ENCODE data around the gene S100A3. TPM values are rescaled to one million over a fixed set of nuclear protein-coding genes. Genes with fewer than 3 reads are reported as not detected.

S100A3 gene
- total RNA-seq, 1 experiment from 2014 or later: 12.0 TPM

DNA sequence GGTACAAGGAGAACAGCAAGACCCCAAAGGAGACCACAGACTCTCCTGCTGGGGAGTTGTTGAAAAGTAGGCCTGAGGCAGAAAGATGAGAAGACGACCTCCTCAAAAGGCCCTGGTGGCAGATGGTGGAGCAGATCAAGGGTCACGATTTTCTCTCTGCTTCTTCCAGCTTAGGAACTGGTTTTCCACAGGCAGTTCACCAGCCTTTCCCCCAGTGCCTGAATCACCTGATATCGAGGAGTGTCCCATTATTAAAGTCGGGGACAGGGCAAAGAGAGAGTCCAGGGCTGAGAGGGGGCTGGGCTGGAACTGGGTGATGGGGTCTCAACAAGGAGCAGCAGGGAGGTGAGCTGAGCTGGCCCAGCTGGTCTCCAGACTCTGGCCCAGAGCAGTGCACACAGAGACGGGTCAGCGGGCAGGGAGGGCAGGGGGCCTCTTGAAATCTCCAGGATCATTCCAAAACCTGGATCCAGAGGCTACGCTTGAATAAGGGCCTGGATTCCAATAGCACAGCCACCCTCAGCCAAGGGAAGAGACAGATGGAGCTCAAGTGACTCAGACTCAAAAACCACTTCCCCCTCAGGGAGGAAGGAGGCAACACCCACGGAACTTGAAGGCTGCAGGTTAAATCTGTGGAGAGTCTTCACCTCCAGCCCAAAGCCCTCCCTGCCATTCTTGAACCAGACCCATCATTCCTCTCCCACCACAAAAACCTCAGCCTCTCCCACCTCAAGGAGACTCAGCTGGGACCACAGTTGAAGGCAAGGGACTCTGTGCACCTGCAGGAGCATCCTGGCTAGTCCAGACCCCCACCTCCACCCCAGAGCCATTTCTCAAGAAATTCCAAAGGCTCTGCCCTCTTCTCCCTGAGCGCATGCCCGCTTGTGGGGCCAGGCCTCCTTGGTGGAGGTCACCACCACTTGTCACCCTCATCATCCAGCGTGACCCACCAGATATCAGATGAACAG is 8.4 kb downstream of the S100A3 start, which contains the start of gene S100A5:
Gene S100A5, minus strand, starts transcription at position 541 of the 968 bp plus-strand sequence. CDS start 743 bp downstream, outside the sequence.
- CTCF ChIA-PET: interaction anchor here (1.3 kb wide), 1 partner anchor 30 kb away, joined by 3 read pairs; no protein-coding TSS in a partner anchor
- H3K9me3 ChIP-seq (ENCODE audit: control insufficient read depth, insufficient read depth, low read depth, low read length): no peaks in the 10 kb centered on the region
- H3K4me3 ChIP-seq (ENCODE audit: low read depth in 2 of 2, low read length in 2 of 2): no peak within 1 kb of the TSS
- no TSS peak for BruUV-seq (replicated peaks)
- no peaks in the 10 kb centered on the region for H3K27me3 ChIP-seq (ENCODE audit: control insufficient read depth, insufficient read depth, low read length)
- peaks cover 90% of the 10 kb centered on the region for H3K4me1 ChIP-seq (ENCODE audit: control insufficient read depth, insufficient read depth, low read length)
- TF ChIP-seq POLR2AphosphoS5 (IDR thresholded peaks at IDR 0.05; ENCODE audit: low read depth, low read length): no peak
- TF ChIP-seq, protein P1, sequence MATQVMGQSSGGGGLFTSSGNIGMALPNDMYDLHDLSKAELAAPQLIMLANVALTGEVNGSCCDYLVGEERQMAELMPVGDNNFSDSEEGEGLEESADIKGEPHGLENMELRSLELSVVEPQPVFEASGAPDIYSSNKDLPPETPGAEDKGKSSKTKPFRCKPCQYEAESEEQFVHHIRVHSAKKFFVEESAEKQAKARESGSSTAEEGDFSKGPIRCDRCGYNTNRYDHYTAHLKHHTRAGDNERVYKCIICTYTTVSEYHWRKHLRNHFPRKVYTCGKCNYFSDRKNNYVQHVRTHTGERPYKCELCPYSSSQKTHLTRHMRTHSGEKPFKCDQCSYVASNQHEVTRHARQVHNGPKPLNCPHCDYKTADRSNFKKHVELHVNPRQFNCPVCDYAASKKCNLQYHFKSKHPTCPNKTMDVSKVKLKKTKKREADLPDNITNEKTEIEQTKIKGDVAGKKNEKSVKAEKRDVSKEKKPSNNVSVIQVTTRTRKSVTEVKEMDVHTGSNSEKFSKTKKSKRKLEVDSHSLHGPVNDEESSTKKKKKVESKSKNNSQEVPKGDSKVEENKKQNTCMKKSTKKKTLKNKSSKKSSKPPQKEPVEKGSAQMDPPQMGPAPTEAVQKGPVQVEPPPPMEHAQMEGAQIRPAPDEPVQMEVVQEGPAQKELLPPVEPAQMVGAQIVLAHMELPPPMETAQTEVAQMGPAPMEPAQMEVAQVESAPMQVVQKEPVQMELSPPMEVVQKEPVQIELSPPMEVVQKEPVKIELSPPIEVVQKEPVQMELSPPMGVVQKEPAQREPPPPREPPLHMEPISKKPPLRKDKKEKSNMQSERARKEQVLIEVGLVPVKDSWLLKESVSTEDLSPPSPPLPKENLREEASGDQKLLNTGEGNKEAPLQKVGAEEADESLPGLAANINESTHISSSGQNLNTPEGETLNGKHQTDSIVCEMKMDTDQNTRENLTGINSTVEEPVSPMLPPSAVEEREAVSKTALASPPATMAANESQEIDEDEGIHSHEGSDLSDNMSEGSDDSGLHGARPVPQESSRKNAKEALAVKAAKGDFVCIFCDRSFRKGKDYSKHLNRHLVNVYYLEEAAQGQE (IDR thresholded peaks at IDR 0.05; ENCODE audit: insufficient read depth in 1 of 2, low read depth in 2 of 2, low read length in 1 of 2): no peak
- TF ChIP-seq, protein P2, sequence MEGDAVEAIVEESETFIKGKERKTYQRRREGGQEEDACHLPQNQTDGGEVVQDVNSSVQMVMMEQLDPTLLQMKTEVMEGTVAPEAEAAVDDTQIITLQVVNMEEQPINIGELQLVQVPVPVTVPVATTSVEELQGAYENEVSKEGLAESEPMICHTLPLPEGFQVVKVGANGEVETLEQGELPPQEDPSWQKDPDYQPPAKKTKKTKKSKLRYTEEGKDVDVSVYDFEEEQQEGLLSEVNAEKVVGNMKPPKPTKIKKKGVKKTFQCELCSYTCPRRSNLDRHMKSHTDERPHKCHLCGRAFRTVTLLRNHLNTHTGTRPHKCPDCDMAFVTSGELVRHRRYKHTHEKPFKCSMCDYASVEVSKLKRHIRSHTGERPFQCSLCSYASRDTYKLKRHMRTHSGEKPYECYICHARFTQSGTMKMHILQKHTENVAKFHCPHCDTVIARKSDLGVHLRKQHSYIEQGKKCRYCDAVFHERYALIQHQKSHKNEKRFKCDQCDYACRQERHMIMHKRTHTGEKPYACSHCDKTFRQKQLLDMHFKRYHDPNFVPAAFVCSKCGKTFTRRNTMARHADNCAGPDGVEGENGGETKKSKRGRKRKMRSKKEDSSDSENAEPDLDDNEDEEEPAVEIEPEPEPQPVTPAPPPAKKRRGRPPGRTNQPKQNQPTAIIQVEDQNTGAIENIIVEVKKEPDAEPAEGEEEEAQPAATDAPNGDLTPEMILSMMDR (IDR thresholded peaks at IDR 0.05): no peak
- no peak for TF ChIP-seq TCF7L2 (IDR thresholded peaks at IDR 0.05; ENCODE audit: low read depth, low read length)
- no peak for TF ChIP-seq SIN3A (IDR thresholded peaks at IDR 0.05; ENCODE audit: borderline replicate concordance, insufficient read depth, low read depth, low read length)
- no peaks in the 10 kb centered on the region for H3K36me3 ChIP-seq (ENCODE audit: control insufficient read depth, insufficient read depth, low read length)
- peak within 1 kb of the TSS; percentile 98 for H3K27ac ChIP-seq (ENCODE audit: low read length)
- in situ Hi-C loops (cut with HindIII; ENCODE audit: low pct_unique_long_range_greater_than_20kb, low sequenced_read_pairs): no loop called here
- ATAC-seq (no peak), DNase-seq (ENCODE audit: low read depth, low spot score) (no peak)
- POLR2A ChIA-PET: interaction anchor here (0.8 kb wide), 1 partner anchor 27 kb away, joined by 3 read pairs; no protein-coding TSS in a partner anchor
- intact Hi-C loops (cut with micrococcal nuclease; ENCODE audit: unreplicated experiment): no loop called here

DNA sequence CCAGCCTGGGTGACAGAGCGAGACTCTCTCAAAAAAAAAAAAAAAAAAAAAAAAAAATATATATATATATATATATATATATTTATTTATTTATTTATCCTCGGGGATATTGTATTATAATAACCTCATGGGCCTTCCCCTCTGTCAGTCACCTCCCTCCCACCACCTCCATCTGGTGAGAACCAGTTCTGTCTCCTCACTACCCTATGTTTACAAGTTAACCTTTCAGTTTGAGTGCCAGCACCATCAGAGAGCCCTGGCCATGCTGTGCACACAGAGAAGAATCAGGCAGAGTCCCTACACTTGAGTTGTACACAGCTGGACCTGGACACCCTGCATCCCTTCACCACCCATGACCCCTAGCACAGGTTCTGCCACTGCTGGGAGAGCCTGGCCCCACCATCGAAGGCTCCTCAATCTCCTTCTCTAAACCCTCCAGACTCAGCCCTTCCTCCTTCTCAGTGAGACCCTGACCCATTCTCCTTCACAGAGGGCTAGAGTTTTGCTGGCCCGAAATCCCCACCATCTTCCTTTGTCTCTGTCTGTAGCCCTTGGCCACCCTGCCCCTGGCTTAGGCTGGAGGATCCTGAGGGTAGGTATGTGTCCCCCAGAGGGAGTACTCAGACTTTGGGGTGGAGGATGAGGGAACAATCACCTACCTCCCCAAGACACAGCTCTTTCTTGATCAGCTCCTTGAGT is 9.5 kb downstream of the S100A3 start:
- H3K4me3 ChIP-seq (ENCODE audit: low read depth in 2 of 2, low read length in 2 of 2): no peak overlapping the region
- in situ Hi-C loops (cut with HindIII; ENCODE audit: low pct_unique_long_range_greater_than_20kb, low sequenced_read_pairs): no loop called here
- BruUV-seq (replicated peaks): no TSS peak
- H3K4me1 ChIP-seq (ENCODE audit: control insufficient read depth, insufficient read depth, low read length): peaks cover 80% of the 10 kb centered on the region
- H3K27me3 ChIP-seq (ENCODE audit: control insufficient read depth, insufficient read depth, low read length): no peaks in the 10 kb centered on the region
- POLR2A ChIA-PET: interaction anchor here (0.6 kb wide), 1 partner anchor 28 kb away, joined by 3 read pairs; no protein-coding TSS in a partner anchor
- H3K9me3 ChIP-seq (ENCODE audit: control insufficient read depth, insufficient read depth, low read depth, low read length): no peaks in the 10 kb centered on the region
- ATAC-seq (no peak), DNase-seq (ENCODE audit: low read depth, low spot score) (no peak)
- peak overlapping the region; percentile 98 for H3K27ac ChIP-seq (ENCODE audit: low read length)
- CTCF ChIA-PET: interaction anchor here (1.3 kb wide), 1 partner anchor 29 kb away, joined by 3 read pairs; no protein-coding TSS in a partner anchor
- H3K36me3 ChIP-seq (ENCODE audit: control insufficient read depth, insufficient read depth, low read length): no peaks in the 10 kb centered on the region; the same call in 1 of the 2 replicates
- intact Hi-C loops (cut with micrococcal nuclease; ENCODE audit: unreplicated experiment): no loop called here
- TF ChIP-seq SIN3A (IDR thresholded peaks at IDR 0.05; ENCODE audit: borderline replicate concordance, insufficient read depth, low read depth, low read length) (no peak), TCF7L2 (IDR thresholded peaks at IDR 0.05; ENCODE audit: low read depth, low read length) (no peak)
- TF ChIP-seq, protein P1 (IDR thresholded peaks at IDR 0.05; ENCODE audit: insufficient read depth in 1 of 2, low read depth in 2 of 2, low read length in 1 of 2): no peak
